ENCODE results near the gene PTPN9. TPM values are rescaled to one million over a fixed set of nuclear protein-coding genes. Genes with fewer than 3 reads are reported as not detected.
A peak's percentile ranks its signal among the peaks of the same experiment; 100 is the strongest.
"Not testable (repeated sequence)": the region's sequence is repeated elsewhere in the genome, so short reads cannot be mapped to it uniquely, and the experiment has no call there.

Gene PTPN9
- total RNA-seq, 1 experiment from 2014 or later: 42.2 TPM

DNA sequence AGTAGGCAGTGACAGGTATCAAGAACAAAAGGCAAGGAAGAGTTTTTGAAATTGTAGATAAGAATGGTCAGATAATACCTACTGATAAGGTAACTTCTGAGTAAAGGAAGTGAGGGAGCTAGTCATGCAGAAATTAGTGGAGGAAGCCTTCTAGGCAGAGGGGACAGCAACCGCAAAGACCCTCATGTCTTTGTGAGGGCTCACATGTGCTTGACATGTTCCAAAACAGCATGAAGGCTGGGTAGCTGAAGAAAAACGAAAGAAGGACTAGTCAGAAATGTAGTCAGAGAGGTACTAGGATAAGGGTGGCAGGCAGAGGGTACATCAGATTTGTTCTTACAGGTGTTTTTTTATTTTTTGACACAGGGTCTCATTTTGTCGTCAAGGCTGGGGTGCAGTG, 133.0 kb downstream of the PTPN9 start:
- Histone ChIP-seq H2BK120ac (ENCODE audit: low read depth, low read length, poor library complexity, severe bottlenecking) (no peak overlapping the region), H3K4me2 (ENCODE audit: insufficient read depth, insufficient read length, low read length) (no peak overlapping the region), H3K4me1 (ENCODE audit: insufficient read depth, low read length) (no peaks in the 10 kb centered on the region), H2BK20ac (ENCODE audit: low read depth, low read length, poor library complexity, severe bottlenecking) (no peak overlapping the region), H4K91ac (ENCODE audit: insufficient read length, low read depth, low read length) (no peak overlapping the region), H3K18ac (ENCODE audit: insufficient read length, low read depth, low read length) (no peak overlapping the region), H2AK5ac (ENCODE audit: insufficient read length, low read length) (no peak overlapping the region), H4K8ac (replicated peaks; ENCODE audit: insufficient read length, low read depth, low read length) (no peak overlapping the region), H2BK5ac (ENCODE audit: insufficient read length, low read length) (no peak overlapping the region), H3K9ac (ENCODE audit: extremely low read depth, insufficient read length, low read length) (no peak overlapping the region), H3K4ac (ENCODE audit: low read depth, low read length) (no peak overlapping the region), H3K79me2 (ENCODE audit: insufficient read depth, low read length) (peaks cover 49% of the 10 kb centered on the region; the same call in 1 of the 2 replicates), H2BK12ac (ENCODE audit: insufficient read length, low read depth, low read length) (no peak overlapping the region), H3K79me1 (ENCODE audit: insufficient read depth, low read depth, low read length, poor library complexity, severe bottlenecking) (peaks cover 12% of the 10 kb centered on the region), H3K23me2 (ENCODE audit: insufficient read length, low read depth, low read length, poor library complexity, severe bottlenecking) (peaks cover 2% of the 10 kb centered on the region), H2AFZ (ENCODE audit: low read length) (no peak overlapping the region), H4K5ac (ENCODE audit: insufficient read length, low read depth, low read length) (no peak overlapping the region), H3K27me3 (ENCODE audit: insufficient read depth, low read length) (no peaks in the 10 kb centered on the region), H3K9me3 (ENCODE audit: control insufficient read depth, low read depth, low read length) (no peaks in the 10 kb centered on the region), H2BK15ac (ENCODE audit: low read depth, low read length) (no peak overlapping the region), H3K56ac (ENCODE audit: insufficient read length, low read depth, low read length) (no peak overlapping the region), H3K14ac (ENCODE audit: insufficient read depth, low read length) (no peak overlapping the region), H3K27ac (ENCODE audit: insufficient read length, low read depth, low read length) (no peak overlapping the region), H4K20me1 (ENCODE audit: control insufficient read depth, insufficient read depth, insufficient read length) (no peaks in the 10 kb centered on the region), H3K23ac (ENCODE audit: insufficient read length, low read depth, low read length) (no peak overlapping the region), H3T11ph (ENCODE audit: low read length) (no peak overlapping the region)
- H3K36me3 Mint-ChIP-seq (ENCODE audit: insufficient read depth in 1 of 3, low read depth in 3 of 3): peaks cover 17 to 28% (median 27%) of the 10 kb centered on the region in 3 experiments
- TF ChIP-seq, protein P1, sequence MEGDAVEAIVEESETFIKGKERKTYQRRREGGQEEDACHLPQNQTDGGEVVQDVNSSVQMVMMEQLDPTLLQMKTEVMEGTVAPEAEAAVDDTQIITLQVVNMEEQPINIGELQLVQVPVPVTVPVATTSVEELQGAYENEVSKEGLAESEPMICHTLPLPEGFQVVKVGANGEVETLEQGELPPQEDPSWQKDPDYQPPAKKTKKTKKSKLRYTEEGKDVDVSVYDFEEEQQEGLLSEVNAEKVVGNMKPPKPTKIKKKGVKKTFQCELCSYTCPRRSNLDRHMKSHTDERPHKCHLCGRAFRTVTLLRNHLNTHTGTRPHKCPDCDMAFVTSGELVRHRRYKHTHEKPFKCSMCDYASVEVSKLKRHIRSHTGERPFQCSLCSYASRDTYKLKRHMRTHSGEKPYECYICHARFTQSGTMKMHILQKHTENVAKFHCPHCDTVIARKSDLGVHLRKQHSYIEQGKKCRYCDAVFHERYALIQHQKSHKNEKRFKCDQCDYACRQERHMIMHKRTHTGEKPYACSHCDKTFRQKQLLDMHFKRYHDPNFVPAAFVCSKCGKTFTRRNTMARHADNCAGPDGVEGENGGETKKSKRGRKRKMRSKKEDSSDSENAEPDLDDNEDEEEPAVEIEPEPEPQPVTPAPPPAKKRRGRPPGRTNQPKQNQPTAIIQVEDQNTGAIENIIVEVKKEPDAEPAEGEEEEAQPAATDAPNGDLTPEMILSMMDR (conservative IDR thresholded peaks at IDR 0.05): no peak
- no peak for DNase-seq
- H3K27me3 Mint-ChIP-seq (ENCODE audit: low read depth): peaks cover 4% of the 10 kb centered on the region
- no CpG with 5 or more reads among the region's 3 CpGs for whole genome bisulfite sequencing (ENCODE audit: extremely low coverage, insufficient read length, low lambda C conversion rate)
- H3K4me1 Mint-ChIP-seq: peaks cover 9 to 13% of the 10 kb centered on the region in 2 experiments
- no peak overlapping the region for H3K4me3 Mint-ChIP-seq
- H3K27ac Mint-ChIP-seq: peak overlapping the region; percentile 19 to 61 (median 49); a peak in 4 of 7 replicates
- H3K9me3 Mint-ChIP-seq: no peaks in the 10 kb centered on the region; a peak in 1 of 5 replicates

DNA sequence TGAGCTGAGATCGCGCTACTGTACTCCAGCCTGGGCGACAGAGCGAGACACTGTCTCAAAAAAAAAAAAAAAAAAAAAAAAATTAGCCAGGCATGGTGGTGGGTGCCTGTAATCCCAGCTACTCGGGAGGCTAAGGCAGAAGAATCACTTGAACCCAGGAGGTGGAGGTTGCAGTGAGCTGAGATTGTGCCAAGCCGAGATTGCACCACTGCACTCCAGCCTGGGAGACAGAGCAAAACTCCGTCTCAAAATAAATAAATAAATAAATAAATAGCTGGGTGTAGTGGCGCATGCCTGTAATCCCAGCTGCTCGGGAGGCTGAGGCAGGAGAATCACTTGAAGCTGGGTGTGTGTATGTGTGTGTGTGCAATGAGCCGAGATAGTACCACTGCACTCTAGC, 133.8 kb downstream of the PTPN9 start:
- not testable (repeated sequence) for H3K23me2 ChIP-seq (ENCODE audit: insufficient read length, low read depth, low read length, poor library complexity, severe bottlenecking); H3K18ac ChIP-seq (ENCODE audit: insufficient read length, low read depth, low read length); H3K27me3 ChIP-seq (ENCODE audit: insufficient read depth, low read length); H3T11ph ChIP-seq (ENCODE audit: low read length); H2BK120ac ChIP-seq (ENCODE audit: low read depth, low read length, poor library complexity, severe bottlenecking); H3K14ac ChIP-seq (ENCODE audit: insufficient read depth, low read length); H3K4ac ChIP-seq (ENCODE audit: low read depth, low read length); H3K56ac ChIP-seq (ENCODE audit: insufficient read length, low read depth, low read length); H4K8ac ChIP-seq (replicated peaks; ENCODE audit: insufficient read length, low read depth, low read length); DNase-seq; H3K9me3 ChIP-seq (ENCODE audit: control insufficient read depth, low read depth, low read length); H3K27ac Mint-ChIP-seq; H3K4me3 Mint-ChIP-seq; H3K4me2 ChIP-seq (ENCODE audit: insufficient read depth, insufficient read length, low read length); H3K27ac ChIP-seq (ENCODE audit: insufficient read length, low read depth, low read length); H2BK20ac ChIP-seq (ENCODE audit: low read depth, low read length, poor library complexity, severe bottlenecking); H2BK5ac ChIP-seq (ENCODE audit: insufficient read length, low read length); H3K9ac ChIP-seq (ENCODE audit: extremely low read depth, insufficient read length, low read length); H3K9me3 Mint-ChIP-seq; H3K27me3 Mint-ChIP-seq (ENCODE audit: low read depth); H2BK12ac ChIP-seq (ENCODE audit: insufficient read length, low read depth, low read length); H4K5ac ChIP-seq (ENCODE audit: insufficient read length, low read depth, low read length); H4K20me1 ChIP-seq (ENCODE audit: control insufficient read depth, insufficient read depth, insufficient read length); H2BK15ac ChIP-seq (ENCODE audit: low read depth, low read length); H2AFZ ChIP-seq (ENCODE audit: low read length); H3K23ac ChIP-seq (ENCODE audit: insufficient read length, low read depth, low read length); H2AK5ac ChIP-seq (ENCODE audit: insufficient read length, low read length); H4K91ac ChIP-seq (ENCODE audit: insufficient read length, low read depth, low read length); H3K4me1 ChIP-seq (ENCODE audit: insufficient read depth, low read length)
- peaks cover 19 to 31% (median 28%) of the 10 kb centered on the region in 3 experiments for H3K36me3 Mint-ChIP-seq (ENCODE audit: insufficient read depth in 1 of 3, low read depth in 3 of 3)
- Histone ChIP-seq H3K79me2 (ENCODE audit: insufficient read depth, low read length) (peaks cover 50% of the 10 kb centered on the region; the same call in 1 of the 2 replicates), H3K79me1 (ENCODE audit: insufficient read depth, low read depth, low read length, poor library complexity, severe bottlenecking) (peaks cover 12% of the 10 kb centered on the region)
- no CpG with 5 or more reads among the region's 10 CpGs for WGBS (ENCODE audit: extremely low coverage, insufficient read length, low lambda C conversion rate)
- H3K4me1 Mint-ChIP-seq: peaks cover 8 to 11% of the 10 kb centered on the region in 2 experiments

All from H9 (cell line).